Right atrium auricular region (tissue), 2 donors: ENCODE results near the gene SLC22A25. TPM values are rescaled to one million over a fixed set of nuclear protein-coding genes. Genes with fewer than 3 reads are reported as not detected.

ENCODE experiments used
- DNase-seq: peaks from one replicate; pipeline ENCODE4 v3.0.0-alpha.2; 2019; ENCODE audit warnings: low spot score
- H3K27ac ChIP-seq, 2 donors: fragments of 200-600 bp; sonication (generic); 1 replicate in 1 of 2; 2 replicates in 1 of 2; pipeline ENCODE4 v1.5.1; 2016 to 2019
- H3K27me3 ChIP-seq, 2 donors: fragments of 200-600 bp; sonication (generic); one replicate each; pipeline versions ENCODE4 v1.5.1 to v1.6.0; 2017 to 2019
- H3K36me3 ChIP-seq: fragments of 200-600 bp; sonication (generic); one replicate; pipeline ENCODE4 v1.5.1; 2016
- H3K4me1 ChIP-seq, 2 donors: fragments of 200-600 bp; sonication (generic); one replicate each; pipeline versions ENCODE4 v1.5.1 to v1.6.0; 2017 to 2019
- H3K4me3 ChIP-seq, 2 donors: fragments of 200-600 bp; sonication (generic); 1 replicate in 1 of 2; 2 replicates in 1 of 2; pipeline ENCODE4 v1.5.1; 2017 to 2019; ENCODE audit warnings: mild to moderate bottlenecking in 1 of 2, moderate library complexity in 1 of 2
- H3K9me3 ChIP-seq, 2 donors: fragments of 200-600 bp; sonication (generic); one replicate each; pipeline ENCODE4 v1.5.1; 2019
- CTCF ChIP-seq, 2 donors: fragments of 200-600 bp; sonication (generic); IDR thresholded peaks; one replicate each; pipeline ENCODE4 v1.5.1; 2019; ENCODE audit warnings: antibody characterized with exemption in 2 of 2
- total RNA-seq, 2 donors: library from RNA; depleted of rRNA; stranded (reverse); fragments of >200 nt; gene quantifications; one replicate each; pipeline ENCODE4 v1.1.0, GENCODE V29; 2016

Gene SLC22A25
- total RNA-seq, 2 donors from 2014 or later = not detected

- no peak for TF ChIP-seq CTCF (IDR thresholded peaks at IDR 0.05)
- Histone ChIP-seq H3K4me3 (no peak overlapping the region), H3K9me3 (no peaks in the 10 kb centered on the region), H3K27ac (no peak overlapping the region), H3K4me1 (no peaks in the 10 kb centered on the region), H3K27me3 (no peaks in the 10 kb centered on the region), H3K36me3 (no peaks in the 10 kb centered on the region)
- no peak for DNase-seq
Observed at GRCh38 chr11:63274776-63275175, 31.4 kb upstream of the SLC22A25 start.

GRCh38 chr11:63273685-63274084 is 30.3 kb upstream of the SLC22A25 start:
- no peaks in the 10 kb centered on the region for H3K27me3 ChIP-seq
- H3K9me3 ChIP-seq = no peaks in the 10 kb centered on the region
- no peak for DNase-seq
- TF ChIP-seq CTCF (IDR thresholded peaks at IDR 0.05) = no peak
- no peak overlapping the region for H3K4me3 ChIP-seq
- H3K4me1 ChIP-seq = no peaks in the 10 kb centered on the region
- H3K27ac ChIP-seq = no peak overlapping the region
- H3K36me3 ChIP-seq = no peaks in the 10 kb centered on the region

- H3K9me3 ChIP-seq = no peaks in the 10 kb centered on the region
- no peaks in the 10 kb centered on the region for H3K4me1 ChIP-seq
- no peaks in the 10 kb centered on the region for H3K36me3 ChIP-seq
- H3K4me3 ChIP-seq = no peak overlapping the region
- DNase-seq = no peak
- H3K27me3 ChIP-seq = no peaks in the 10 kb centered on the region
- no peak for TF ChIP-seq CTCF (IDR thresholded peaks at IDR 0.05)
- H3K27ac ChIP-seq = no peak overlapping the region
Observed at GRCh38 chr11:63262547-63262946, 19.1 kb upstream of the SLC22A25 start.

- H3K9me3 ChIP-seq = peaks cover 0 to under 1% of the 10 kb centered on the region in 2 donors
- no peak overlapping the region for H3K27ac ChIP-seq
- H3K36me3 ChIP-seq = no peaks in the 10 kb centered on the region
- no peaks in the 10 kb centered on the region for H3K27me3 ChIP-seq
- H3K4me1 ChIP-seq = no peaks in the 10 kb centered on the region
- TF ChIP-seq CTCF (IDR thresholded peaks at IDR 0.05) = no peak
- no peak for DNase-seq
- no peak overlapping the region for H3K4me3 ChIP-seq
Observed at GRCh38 chr11:63251312-63251711, 7.9 kb upstream of the SLC22A25 start.

- no peak for DNase-seq
- H3K4me1 ChIP-seq = no peaks in the 10 kb centered on the region
- no peaks in the 10 kb centered on the region for H3K9me3 ChIP-seq
- no peak for TF ChIP-seq CTCF (IDR thresholded peaks at IDR 0.05)
- no peaks in the 10 kb centered on the region for H3K27me3 ChIP-seq
- no peak overlapping the region for H3K27ac ChIP-seq
- H3K36me3 ChIP-seq = no peaks in the 10 kb centered on the region
- no peak overlapping the region for H3K4me3 ChIP-seq
Observed at GRCh38 chr11:63250162-63251050, 7.0 kb upstream of the SLC22A25 start.
